Mammary epithelial cell (primary cell): ENCODE measurements around the gene PPARG.

Experiments
- CTCF ChIP-seq, 2 donors: IDR thresholded peaks in 1 of 2; conservative IDR thresholded peaks in 1 of 2; 2 replicates each; pipeline ENCODE4 v1.5.1; 2011 to 2012; ENCODE audit warnings: inconsistent platforms in 2 of 2, low read length in 2 of 2, mild to moderate bottlenecking in 2 of 2, control low read depth in 1 of 2, low read depth in 1 of 2; ENCODE audit not compliant: insufficient read depth in 1 of 2; ENCODE audit errors: extremely low read depth in 1 of 2
- EZH2 ChIP-seq: IDR thresholded peaks from 2 replicates; pipeline ENCODE4 v1.6.1; 2012; ENCODE audit warnings: low read length, inconsistent platforms, borderline replicate concordance

GRCh38 chr3:12258911-12259310 lies 30.0 kb upstream of the PPARG start:
- TF ChIP-seq CTCF (conservative IDR thresholded peaks at IDR 0.05 in 1 of 2, IDR thresholded peaks at IDR 0.05 in 1 of 2; ENCODE audit: extremely low read depth in 1 of 2, insufficient read depth in 1 of 2, low read depth in 1 of 2, low read length in 2 of 2): no peak
- no peak for TF ChIP-seq EZH2
